B cell (primary cell): ENCODE measurements around the gene ZNF750. TPM values are rescaled to one million over a fixed set of nuclear protein-coding genes. Genes with fewer than 3 reads are reported as not detected.

Experiments used
- ATAC-seq: fragments of 200-7000 bp; cut with Tn5 transposase; one replicate; pipeline ENCODE4 v1.10.0; 2021; ENCODE audit warnings: low read depth, mild to moderate bottlenecking, moderate number of reproducible peaks, moderate library complexity
- CTCF ChIA-PET: fragments of 350-600 bp; sonication (Branson Sonifier 250); formaldehyde crosslinking; loops from one replicate; lab custom pipeline; 2021; ENCODE audit warnings: antibody characterized with exemption, inconsistent platforms; lab: Charles Lee
- POLR2A ChIA-PET: fragments of 350-600 bp; sonication (Branson Sonifier 250); formaldehyde crosslinking; loops from one replicate; lab custom pipeline; 2021; ENCODE audit warnings: antibody characterized with exemption; lab: Charles Lee
- DNase-seq: peaks from one replicate; pipeline ENCODE4 v3.0.0; 2013
- H2AFZ ChIP-seq: 2 replicates; pipeline ENCODE4 v1.6.1; 2012; ENCODE audit warnings: mild to moderate bottlenecking, low read depth, low read length; ENCODE audit not compliant: insufficient read depth, poor library complexity, severe bottlenecking
- H3K27ac ChIP-seq, 2 donors: 1 replicate in 1 of 2; 2 replicates in 1 of 2; pipeline ENCODE4 v1.5.1; 2012 to 2013; ENCODE audit warnings: low read length in 2 of 2, mild to moderate bottlenecking in 2 of 2, moderate library complexity in 1 of 2
- H3K27me3 ChIP-seq, 4 experiments: fragments of 200-600 bp in 1 of 4; sonication (generic) in 1 of 4; replicated peaks in 1 of 4; 1 replicate in 2 of 4; 2 replicates in 2 of 4; pipeline versions ENCODE4 v1.6.1 to v1.7.0; 2013 to 2016; ENCODE audit warnings: low read length in 3 of 4, mild to moderate bottlenecking in 2 of 4, mixed read lengths in 1 of 4, moderate library complexity in 1 of 4; ENCODE audit not compliant: insufficient read depth in 4 of 4, control insufficient read depth in 3 of 4; ENCODE audit errors: control extremely low read depth in 1 of 4
- H3K36me3 ChIP-seq, 2 experiments: replicated peaks in 1 of 2; 1 replicate in 1 of 2; 2 replicates in 1 of 2; pipeline versions ENCODE4 v1.6.1 to v1.7.1; 2013; ENCODE audit warnings: low read length in 1 of 2; ENCODE audit not compliant: insufficient read depth in 2 of 2, control insufficient read depth in 1 of 2; ENCODE audit errors: control extremely low read depth in 1 of 2, extremely low read depth in 1 of 2
- H3K4me1 ChIP-seq, 2 donors: fragments of 200-600 bp in 1 of 2; sonication (generic) in 1 of 2; 1 replicate in 1 of 2; 2 replicates in 1 of 2; pipeline versions ENCODE4 v1.5.1 to v1.6.1; 2013 to 2017; ENCODE audit warnings: low read length in 2 of 2; ENCODE audit not compliant: control insufficient read depth in 2 of 2, insufficient read depth in 2 of 2
- H3K4me2 ChIP-seq: replicated peaks from 2 replicates; pipeline ENCODE3; 2012; ENCODE audit warnings: mild to moderate bottlenecking, low read depth, low read length; ENCODE audit not compliant: poor library complexity, severe bottlenecking
- H3K4me3 ChIP-seq, 5 experiments: fragments of 200-600 bp in 1 of 5; sonication (generic) in 1 of 5; 1 replicate in 3 of 5; 2 replicates in 2 of 5; pipeline versions ENCODE4 v1.5.1 to v1.7.0; 2011 to 2016; ENCODE audit warnings: low read length in 4 of 5, mild to moderate bottlenecking in 4 of 5, low read depth in 2 of 5, control low read depth in 1 of 5, moderate library complexity in 1 of 5; ENCODE audit not compliant: insufficient read depth in 1 of 5; ENCODE audit errors: control extremely low read depth in 1 of 5, extremely low read depth in 1 of 5
- H3K79me2 ChIP-seq: fragments of 200-600 bp; sonication (generic); one replicate; pipeline ENCODE4 v1.6.0; 2016; ENCODE audit warnings: low read length; ENCODE audit not compliant: control insufficient read depth, insufficient read depth
- H3K9ac ChIP-seq: fragments of 200-600 bp; sonication (generic); 2 replicates; pipeline ENCODE4 v1.6.1; 2017; ENCODE audit warnings: mild to moderate bottlenecking, low read length, moderate library complexity
- H3K9me3 ChIP-seq, 3 donors: one replicate each; pipeline versions ENCODE4 v1.6.1 to v1.7.1; 2013; ENCODE audit warnings: low read length in 2 of 3; ENCODE audit not compliant: control insufficient read depth in 2 of 3, insufficient read depth in 1 of 3; ENCODE audit errors: control extremely low read depth in 1 of 3
- H4K20me1 ChIP-seq: 2 replicates; pipeline ENCODE4 v1.6.0; 2012; ENCODE audit warnings: mild to moderate bottlenecking, low read length; ENCODE audit not compliant: insufficient read depth, control insufficient read depth, poor library complexity, severe bottlenecking
- H3K27ac Mint-ChIP-seq: one replicate; pipeline ENCODE4 v1.8.0; 2021; ENCODE audit warnings: mixed read lengths
- H3K27me3 Mint-ChIP-seq: one replicate; pipeline ENCODE4 v1.8.0; 2021; ENCODE audit warnings: mixed read lengths
- H3K4me1 Mint-ChIP-seq: one replicate; pipeline ENCODE4 v1.8.0; 2021; ENCODE audit warnings: mixed read lengths
- H3K4me3 Mint-ChIP-seq: one replicate; pipeline ENCODE4 v1.8.0; 2021; ENCODE audit warnings: mixed read lengths
- H3K9me3 Mint-ChIP-seq: one replicate; pipeline ENCODE4 v1.8.0; 2022; ENCODE audit warnings: mixed read lengths; ENCODE audit not compliant: insufficient read depth
- CTCF ChIP-seq: fragments of 200-600 bp; IDR thresholded peaks from one replicate; pipeline ENCODE4 v1.8.0; 2022; ENCODE audit warnings: antibody characterized with exemption, mild to moderate bottlenecking
- EZH2 ChIP-seq: IDR thresholded peaks from 2 replicates; pipeline ENCODE4 v1.6.1; 2012; ENCODE audit warnings: borderline replicate concordance, low read depth, mild to moderate bottlenecking, moderate library complexity, low read length; ENCODE audit not compliant: insufficient read depth, poor library complexity, severe bottlenecking
- WGBS: methylation state at CpG from one replicate; pipeline ENCODE4 v1.1.5; 2013; ENCODE audit warnings: missing lambda C conversion rate; ENCODE audit not compliant: insufficient coverage; 5-methylcytosine and 5-hydroxymethylcytosine counted together
- intact Hi-C: fragments of 100-400 bp; cut with micrococcal nuclease; formaldehyde crosslinking; loops from one replicate; pipeline ENCODE4 v1.10.0; 2022
- polyA plus RNA-seq: library from polyadenylated mRNA; depleted of rRNA; stranded (reverse); fragments of >200 nt; gene quantifications from 2 replicates; pipeline ENCODE4 v1.2.3, GENCODE V29; 2012
- total RNA-seq, 2 donors: library from RNA; stranded (reverse); fragments of 120-200 nt in 1 of 2; gene quantifications; 1 replicate in 1 of 2; 2 replicates in 1 of 2; pipeline versions ENCODE4 v1.2.3 to v1.2.4, GENCODE V29; 2013 to 2022

The ZNF750 gene
- total and polyA plus RNA-seq, 2 donors (not counting 1 experiment from before 2014, with no cell fraction given) = not detected

- Mint-ChIP-seq H3K4me1 (peaks cover 3% of the 10 kb centered on the region), H3K27ac (no peak overlapping the region), H3K27me3 (no peaks in the 10 kb centered on the region), H3K9me3 (no peaks in the 10 kb centered on the region), H3K4me3 (no peak overlapping the region)
- no peak overlapping the region for H3K4me3 ChIP-seq
- intact Hi-C loops = no loop called here
- no peaks in the 10 kb centered on the region for H3K4me1 ChIP-seq
- no peak overlapping the region for H2AFZ ChIP-seq
- CTCF ChIA-PET = no interaction called here
- no peak for DNase-seq
- H3K27me3 ChIP-seq = no peaks in the 10 kb centered on the region
- POLR2A ChIA-PET = no interaction called here
- no peak overlapping the region for H3K27ac ChIP-seq
- no peak for ATAC-seq
- H3K9me3 ChIP-seq = no peaks in the 10 kb centered on the region
- peaks cover 19% of the 10 kb centered on the region for H4K20me1 ChIP-seq
- TF ChIP-seq CTCF (no peak), EZH2 (no peak)
- 98% methylated on average over 19 of the region's 19 CpGs for WGBS
- no peak overlapping the region for H3K4me2 ChIP-seq
- H3K36me3 ChIP-seq = peaks cover 2 to 13% of the 10 kb centered on the region in 2 experiments
- H3K9ac ChIP-seq = no peak overlapping the region
- H3K79me2 ChIP-seq = peaks cover 8% of the 10 kb centered on the region
These were observed 50.7 kb downstream of the ZNF750 start for GRCh38 chr17:82789051-82789592.

- no peak overlapping the region for H3K9ac ChIP-seq
- ATAC-seq = no peak
- TF ChIP-seq EZH2 = no peak
- TF ChIP-seq CTCF = no peak
- Mint-ChIP-seq H3K27ac (no peak overlapping the region), H3K27me3 (no peaks in the 10 kb centered on the region), H3K4me1 (peaks cover 3% of the 10 kb centered on the region), H3K9me3 (no peaks in the 10 kb centered on the region), H3K4me3 (no peak overlapping the region)
- ChIA-PET POLR2A (no interaction called here), CTCF (no interaction called here)
- H3K4me2 ChIP-seq = no peak overlapping the region
- peaks cover 2 to 16% of the 10 kb centered on the region in 2 experiments for H3K36me3 ChIP-seq
- no peaks in the 10 kb centered on the region for H3K4me1 ChIP-seq
- WGBS = 92% methylated on average over 3 of the region's 18 CpGs
- no peak for DNase-seq
- no peak overlapping the region for H3K27ac ChIP-seq
- H3K9me3 ChIP-seq = no peaks in the 10 kb centered on the region
- H2AFZ ChIP-seq = no peak overlapping the region
- peaks cover 19% of the 10 kb centered on the region for H4K20me1 ChIP-seq
- H3K79me2 ChIP-seq = peaks cover 5% of the 10 kb centered on the region
- no peaks in the 10 kb centered on the region for H3K27me3 ChIP-seq
- no peak overlapping the region for H3K4me3 ChIP-seq
- intact Hi-C loops = no loop called here
These were observed 51.4 kb downstream of the ZNF750 start for GRCh38 chr17:82788206-82789001.
